GM12891 (cell line): ENCODE results near the gene RFX3.

Experiments used
- POLR2A ChIP-seq: IDR thresholded peaks from 2 replicates; pipeline ENCODE4 v1.6.1; 2011; ENCODE audit warnings: low read depth, low read length, control low read depth
- POLR2AphosphoS5 ChIP-seq: IDR thresholded peaks from 2 replicates; pipeline ENCODE4 v1.6.1; 2011; ENCODE audit warnings: low read depth, low read length, control low read depth

DNA sequence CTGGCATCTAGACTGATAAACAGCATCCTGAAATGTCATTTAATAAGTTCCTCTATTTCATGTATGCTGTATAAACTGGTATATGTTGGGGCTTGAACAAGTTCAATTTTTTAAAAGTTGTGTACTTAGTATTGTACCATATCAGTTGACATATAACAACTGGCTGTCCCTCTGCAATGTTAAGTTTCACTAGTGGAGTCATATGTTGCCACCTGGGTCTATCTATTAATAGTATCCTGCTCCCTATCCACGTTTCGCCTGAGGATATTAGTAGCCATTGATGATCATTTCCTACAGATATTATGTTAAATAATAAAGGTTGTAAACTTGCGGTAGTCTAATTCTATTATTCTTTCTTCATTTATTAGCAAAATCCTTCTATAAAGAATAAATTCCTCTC, 177.6 kb downstream of the RFX3 start:
- TF ChIP-seq POLR2AphosphoS5 (no peak), POLR2A (no peak)
